ENCODE data around the gene OR5M11.

Gene OR5M11

DNA sequence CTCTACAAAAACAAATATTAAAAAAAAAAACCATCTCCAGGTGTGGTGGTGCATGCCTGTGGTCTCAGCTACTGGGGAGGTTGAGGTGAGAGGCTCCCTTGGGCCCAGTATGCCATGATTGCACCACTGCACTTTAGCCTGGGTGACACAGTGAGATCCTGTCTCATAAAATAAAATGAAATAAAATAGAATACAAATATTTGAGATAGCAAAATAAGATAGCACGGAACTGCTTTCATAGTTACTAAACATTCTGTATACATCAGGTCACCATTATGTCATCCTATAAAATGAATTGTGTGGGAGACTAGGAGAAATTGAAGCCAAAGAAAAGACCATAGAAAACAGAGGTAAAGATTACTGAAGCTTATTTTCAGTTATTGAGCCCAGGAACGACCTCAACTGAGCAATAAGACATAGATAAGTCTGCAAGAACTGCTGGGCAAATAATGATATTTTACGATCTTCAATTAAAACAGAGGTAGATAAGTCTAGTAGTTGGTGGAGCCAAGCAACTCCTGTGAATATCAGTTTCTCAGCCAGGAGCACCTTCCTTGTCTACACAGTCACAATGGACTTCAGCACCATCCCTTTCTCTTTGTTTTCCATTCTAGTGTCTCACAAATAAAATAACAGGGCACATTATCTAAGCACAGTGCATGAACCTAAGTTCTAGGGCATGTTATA lies 9.9 kb downstream of the OR5M11 start:
- H3K27me3 ChIP-seq, result no peaks in the 10 kb centered on the region
- H3K9me3 ChIP-seq, result no peaks in the 10 kb centered on the region
- H3K27ac ChIP-seq, result no peak overlapping the region
- no peak overlapping the region for H3K4me3 ChIP-seq
- intact Hi-C loops (cut with DNase I; ENCODE audit: low total_unique reads), result no loop called here
- H3K36me3 ChIP-seq, result no peaks in the 10 kb centered on the region
- DNase-seq, result no peak
- TF ChIP-seq, protein P1, sequence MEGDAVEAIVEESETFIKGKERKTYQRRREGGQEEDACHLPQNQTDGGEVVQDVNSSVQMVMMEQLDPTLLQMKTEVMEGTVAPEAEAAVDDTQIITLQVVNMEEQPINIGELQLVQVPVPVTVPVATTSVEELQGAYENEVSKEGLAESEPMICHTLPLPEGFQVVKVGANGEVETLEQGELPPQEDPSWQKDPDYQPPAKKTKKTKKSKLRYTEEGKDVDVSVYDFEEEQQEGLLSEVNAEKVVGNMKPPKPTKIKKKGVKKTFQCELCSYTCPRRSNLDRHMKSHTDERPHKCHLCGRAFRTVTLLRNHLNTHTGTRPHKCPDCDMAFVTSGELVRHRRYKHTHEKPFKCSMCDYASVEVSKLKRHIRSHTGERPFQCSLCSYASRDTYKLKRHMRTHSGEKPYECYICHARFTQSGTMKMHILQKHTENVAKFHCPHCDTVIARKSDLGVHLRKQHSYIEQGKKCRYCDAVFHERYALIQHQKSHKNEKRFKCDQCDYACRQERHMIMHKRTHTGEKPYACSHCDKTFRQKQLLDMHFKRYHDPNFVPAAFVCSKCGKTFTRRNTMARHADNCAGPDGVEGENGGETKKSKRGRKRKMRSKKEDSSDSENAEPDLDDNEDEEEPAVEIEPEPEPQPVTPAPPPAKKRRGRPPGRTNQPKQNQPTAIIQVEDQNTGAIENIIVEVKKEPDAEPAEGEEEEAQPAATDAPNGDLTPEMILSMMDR (IDR thresholded peaks at IDR 0.05), result no peak
- no peaks in the 10 kb centered on the region for H3K4me1 ChIP-seq

GRCh38 chr11:56531856-56532255 lies 11.2 kb downstream of the OR5M11 start:
- Histone ChIP-seq H3K9me3 (no peaks in the 10 kb centered on the region), H3K36me3 (no peaks in the 10 kb centered on the region), H3K4me1 (no peaks in the 10 kb centered on the region), H3K27me3 (no peaks in the 10 kb centered on the region), H3K4me3 (no peak overlapping the region), H3K27ac (no peak overlapping the region)
- intact Hi-C loops (cut with DNase I; ENCODE audit: low total_unique reads), result no loop called here
- TF ChIP-seq, protein P1 (IDR thresholded peaks at IDR 0.05), result no peak
- no peak for DNase-seq

DNA sequence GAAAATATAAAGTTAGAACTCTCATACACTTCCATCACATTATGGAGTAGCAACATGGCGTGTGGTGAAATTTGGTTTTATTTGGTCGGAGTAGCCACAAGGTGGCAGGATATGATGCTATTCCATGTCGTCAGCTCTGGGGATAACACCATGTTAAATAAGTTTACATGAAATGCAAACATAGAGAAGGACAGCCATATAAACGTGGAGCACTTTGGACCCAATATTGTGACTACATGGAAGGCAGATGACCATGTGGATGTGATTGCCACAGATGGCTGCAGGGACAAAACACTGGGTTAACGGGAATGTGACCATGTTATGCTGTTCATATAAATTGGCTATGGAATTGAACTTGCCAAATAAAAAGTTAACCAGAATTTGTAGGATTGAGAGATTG lies 21.0 kb downstream of the OR5M11 start:
- Histone ChIP-seq H3K4me3 (no peak overlapping the region), H3K4me1 (no peaks in the 10 kb centered on the region), H3K9me3 (no peaks in the 10 kb centered on the region), H3K36me3 (no peaks in the 10 kb centered on the region), H3K27me3 (no peaks in the 10 kb centered on the region), H3K27ac (no peak overlapping the region)
- no peak for DNase-seq
- intact Hi-C loops (cut with DNase I; ENCODE audit: low total_unique reads), result no loop called here
- TF ChIP-seq, protein P1 (IDR thresholded peaks at IDR 0.05), result no peak

DNA sequence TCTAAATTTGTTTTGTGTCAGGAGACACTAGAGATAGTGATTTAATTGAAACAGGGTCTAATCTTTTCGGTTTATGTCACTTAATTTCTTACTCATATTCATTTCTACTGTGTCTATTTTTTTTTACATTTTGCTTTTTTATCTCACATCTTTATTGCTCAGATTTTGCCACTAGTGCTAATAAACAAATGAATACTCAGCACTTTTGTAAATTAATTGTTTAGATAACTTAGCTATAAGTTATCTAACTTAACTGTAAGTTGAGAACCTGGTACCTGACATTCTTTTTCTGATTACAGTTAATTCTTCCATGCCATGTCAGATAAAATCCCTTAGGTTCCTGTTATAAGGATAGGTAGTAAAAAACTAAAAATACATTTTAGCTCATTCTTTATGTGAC lies 29.8 kb downstream of the OR5M11 start:
- intact Hi-C loops (cut with DNase I; ENCODE audit: low total_unique reads), result no loop called here

GRCh38 chr11:56509439-56509838 lies 33.6 kb downstream of the OR5M11 start:
- DNase-seq, result no peak
- Histone ChIP-seq H3K9me3 (no peaks in the 10 kb centered on the region), H3K4me1 (no peaks in the 10 kb centered on the region), H3K27me3 (no peaks in the 10 kb centered on the region), H3K36me3 (no peaks in the 10 kb centered on the region), H3K27ac (no peak overlapping the region), H3K4me3 (no peak overlapping the region)
- TF ChIP-seq, protein P1 (IDR thresholded peaks at IDR 0.05), result no peak
- intact Hi-C loops (cut with DNase I; ENCODE audit: low total_unique reads), result no loop called here

More for the DNA sequence above, 29.8 kb downstream of the OR5M11 start:
- Histone ChIP-seq H3K27me3 (no peaks in the 10 kb centered on the region), H3K9me3 (no peaks in the 10 kb centered on the region), H3K4me1 (no peaks in the 10 kb centered on the region), H3K27ac (no peak overlapping the region), H3K4me3 (no peak overlapping the region), H3K36me3 (no peaks in the 10 kb centered on the region)
- TF ChIP-seq, protein P1 (IDR thresholded peaks at IDR 0.05), result no peak
- no peak for DNase-seq

- no peak overlapping the region for H3K27ac ChIP-seq
- TF ChIP-seq, protein P1 (IDR thresholded peaks at IDR 0.05), result no peak
- no peak for DNase-seq
- intact Hi-C loops (cut with DNase I; ENCODE audit: low total_unique reads), result no loop called here
- no peaks in the 10 kb centered on the region for H3K36me3 ChIP-seq
- H3K4me1 ChIP-seq, result no peaks in the 10 kb centered on the region
- no peaks in the 10 kb centered on the region for H3K9me3 ChIP-seq
- H3K4me3 ChIP-seq, result no peak overlapping the region
- no peaks in the 10 kb centered on the region for H3K27me3 ChIP-seq
Measured at GRCh38 chr11:56497010-56497409, 46.0 kb downstream of the OR5M11 start.
